PC-9 (cell line): ENCODE measurements around the gene HGS. TPM values are rescaled to one million over a fixed set of nuclear protein-coding genes. Genes with fewer than 3 reads are reported as not detected.

Experiments used
- BruUV-seq: library from RNA; stranded (reverse); fragments of 400-500 nt; replicated peaks from 2 replicates; lab custom pipeline; 2021; lab: Mats Ljungman, UMichigan
- CTCF ChIA-PET: fragments of 300-600 bp; sonication (Branson Sonifier 250); formaldehyde crosslinking; loops from one replicate; lab custom pipeline; 2022; ENCODE audit warnings: antibody characterized with exemption; lab: Charles Lee
- POLR2A ChIA-PET: fragments of 300-600 bp; sonication (Branson Sonifier 250); formaldehyde crosslinking; loops from one replicate; lab custom pipeline; 2022; ENCODE audit warnings: antibody characterized with exemption; ENCODE audit not compliant: unreplicated experiment; lab: Charles Lee
- DNase-seq, 2 experiments: peaks; one replicate each; pipeline versions ENCODE4 v3.0.0 to v3.0.0-alpha.2; 2015 to 2022; ENCODE audit warnings: mixed read lengths in 1 of 2
- H2AFZ ChIP-seq: fragments of 200-600 bp; sonication (generic); 2 replicates; pipeline ENCODE4 v1.8.1; 2017; ENCODE audit warnings: antibody characterized with exemption
- H3F3A ChIP-seq: fragments of 200-600 bp; sonication (generic); 2 replicates; pipeline ENCODE4 v1.8.1; 2017; ENCODE audit warnings: antibody characterized with exemption, mild to moderate bottlenecking, low read depth; ENCODE audit not compliant: insufficient read depth
- H3K27ac ChIP-seq: fragments of 200-600 bp; sonication (generic); 2 replicates; pipeline ENCODE4 v1.6.1; 2016; ENCODE audit warnings: mixed run types
- H3K27me3 ChIP-seq: fragments of 200-600 bp; sonication (generic); 2 replicates; pipeline ENCODE4 v1.6.1; 2016; ENCODE audit warnings: low read depth, mixed run types; ENCODE audit not compliant: insufficient read depth
- H3K36me3 ChIP-seq: fragments of 200-600 bp; sonication (generic); 2 replicates; pipeline ENCODE4 v1.6.1; 2016; ENCODE audit warnings: low read depth, mixed run types
- H3K4me1 ChIP-seq: fragments of 200-600 bp; sonication (generic); replicated peaks from 2 replicates; pipeline ENCODE4 v1.6.1; 2016; ENCODE audit warnings: mixed run types; ENCODE audit not compliant: insufficient read depth
- H3K4me2 ChIP-seq: fragments of 200-600 bp; sonication (generic); 2 replicates; pipeline ENCODE4 v1.6.1; 2017; ENCODE audit warnings: mixed run types
- H3K4me3 ChIP-seq: fragments of 200-600 bp; sonication (generic); 2 replicates; pipeline ENCODE4 v1.6.1; 2016; ENCODE audit warnings: mixed run types
- H3K79me2 ChIP-seq: fragments of 200-600 bp; sonication (generic); 2 replicates; pipeline ENCODE4 v1.6.1; 2017; ENCODE audit warnings: low read depth, mixed run types
- H3K9me2 ChIP-seq: fragments of 200-600 bp; sonication (generic); 2 replicates; pipeline ENCODE4 v1.8.1; 2017; ENCODE audit warnings: mild to moderate bottlenecking; ENCODE audit not compliant: insufficient read depth
- H3K9me3 ChIP-seq: fragments of 200-600 bp; sonication (generic); 2 replicates; pipeline ENCODE4 v1.8.1; 2016; ENCODE audit warnings: low read depth; ENCODE audit not compliant: insufficient read depth
- H4K20me1 ChIP-seq: fragments of 200-600 bp; sonication (generic); 2 replicates; pipeline ENCODE4 v1.8.1; 2017; ENCODE audit not compliant: insufficient read depth
- EZH2 ChIP-seq: fragments of 200-600 bp; sonication (generic); IDR thresholded peaks from 2 replicates; pipeline ENCODE4 v1.8.0; 2017; ENCODE audit warnings: antibody characterized with exemption, low read depth
- intact Hi-C: fragments of 100-400 bp; cut with micrococcal nuclease; formaldehyde crosslinking; loops from one replicate; pipeline ENCODE4 v1.10.0; 2022; ENCODE audit not compliant: unreplicated experiment
- total RNA-seq: library from RNA; stranded (reverse); gene quantifications from 2 replicates; pipeline ENCODE4 v1.2.3, GENCODE V29; 2021
- TF ChIP-seq, protein P1 (sequence below): fragments of 200-600 bp; sonication (generic); conservative IDR thresholded peaks from 2 replicates; pipeline ENCODE4 v1.6.1; 2017; ENCODE audit warnings: mixed run types, antibody characterized with exemption, mild to moderate bottlenecking, moderate library complexity

Gene HGS
- total RNA-seq, 1 experiment from 2014 or later: 166 TPM

DNA sequence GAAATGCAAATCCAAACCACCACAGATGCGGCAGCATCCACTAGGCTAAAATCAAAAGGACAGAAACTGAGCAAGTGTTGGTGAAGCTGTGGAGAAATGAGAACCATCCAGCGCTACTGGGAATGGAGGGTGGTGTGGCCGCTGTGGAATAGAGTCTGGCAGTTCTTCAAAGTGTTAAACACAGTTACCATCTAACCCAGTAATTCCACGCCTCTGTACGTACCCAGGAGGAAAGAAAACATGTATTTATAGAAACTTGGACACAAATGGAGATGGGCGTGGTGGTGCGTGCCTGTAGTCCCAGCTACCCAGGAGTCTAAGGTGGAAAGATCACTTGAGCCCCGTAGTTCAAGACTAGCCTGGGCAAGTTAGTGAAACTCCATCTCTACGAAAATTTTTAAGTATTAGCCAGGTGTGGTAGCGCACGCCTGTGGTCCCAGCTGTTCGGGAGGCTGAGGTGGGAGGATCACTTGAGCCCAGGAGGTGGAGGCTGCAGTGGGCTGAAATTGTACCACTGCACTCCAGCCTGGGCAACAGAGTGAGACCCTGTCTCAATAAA lies 39.9 kb downstream of the HGS start:
- H4K20me1 ChIP-seq: no peaks in the 10 kb centered on the region
- H3K79me2 ChIP-seq: no peaks in the 10 kb centered on the region
- no peak overlapping the region for H2AFZ ChIP-seq
- H3K4me1 ChIP-seq: peaks cover 32% of the 10 kb centered on the region
- peaks cover 31% of the 10 kb centered on the region; the same call in 1 of the 2 replicates for H3F3A ChIP-seq
- H3K9me2 ChIP-seq: no peaks in the 10 kb centered on the region
- peak overlapping the region; percentile 70; the same call in 1 of the 2 replicates for H3K4me2 ChIP-seq
- intact Hi-C loops: no loop called here
- no peaks in the 10 kb centered on the region for H3K27me3 ChIP-seq
- 0 out of 2 replicates have a peak overlapping the region, but pooled peaks have one; percentile 68 for H3K27ac ChIP-seq
- DNase-seq: no peak
- CTCF ChIA-PET: interaction anchor here (0.6 kb wide), 1 partner anchor 138 kb away, joined by 3 read pairs; no protein-coding TSS in a partner anchor
- no peaks in the 10 kb centered on the region for H3K36me3 ChIP-seq
- no peak overlapping the region for H3K4me3 ChIP-seq
- no TSS peak for BruUV-seq
- POLR2A ChIA-PET: no interaction called here
- no peaks in the 10 kb centered on the region for H3K9me3 ChIP-seq
- TF ChIP-seq, protein P1, sequence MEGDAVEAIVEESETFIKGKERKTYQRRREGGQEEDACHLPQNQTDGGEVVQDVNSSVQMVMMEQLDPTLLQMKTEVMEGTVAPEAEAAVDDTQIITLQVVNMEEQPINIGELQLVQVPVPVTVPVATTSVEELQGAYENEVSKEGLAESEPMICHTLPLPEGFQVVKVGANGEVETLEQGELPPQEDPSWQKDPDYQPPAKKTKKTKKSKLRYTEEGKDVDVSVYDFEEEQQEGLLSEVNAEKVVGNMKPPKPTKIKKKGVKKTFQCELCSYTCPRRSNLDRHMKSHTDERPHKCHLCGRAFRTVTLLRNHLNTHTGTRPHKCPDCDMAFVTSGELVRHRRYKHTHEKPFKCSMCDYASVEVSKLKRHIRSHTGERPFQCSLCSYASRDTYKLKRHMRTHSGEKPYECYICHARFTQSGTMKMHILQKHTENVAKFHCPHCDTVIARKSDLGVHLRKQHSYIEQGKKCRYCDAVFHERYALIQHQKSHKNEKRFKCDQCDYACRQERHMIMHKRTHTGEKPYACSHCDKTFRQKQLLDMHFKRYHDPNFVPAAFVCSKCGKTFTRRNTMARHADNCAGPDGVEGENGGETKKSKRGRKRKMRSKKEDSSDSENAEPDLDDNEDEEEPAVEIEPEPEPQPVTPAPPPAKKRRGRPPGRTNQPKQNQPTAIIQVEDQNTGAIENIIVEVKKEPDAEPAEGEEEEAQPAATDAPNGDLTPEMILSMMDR: no peak
- TF ChIP-seq EZH2: no peak

DNA sequence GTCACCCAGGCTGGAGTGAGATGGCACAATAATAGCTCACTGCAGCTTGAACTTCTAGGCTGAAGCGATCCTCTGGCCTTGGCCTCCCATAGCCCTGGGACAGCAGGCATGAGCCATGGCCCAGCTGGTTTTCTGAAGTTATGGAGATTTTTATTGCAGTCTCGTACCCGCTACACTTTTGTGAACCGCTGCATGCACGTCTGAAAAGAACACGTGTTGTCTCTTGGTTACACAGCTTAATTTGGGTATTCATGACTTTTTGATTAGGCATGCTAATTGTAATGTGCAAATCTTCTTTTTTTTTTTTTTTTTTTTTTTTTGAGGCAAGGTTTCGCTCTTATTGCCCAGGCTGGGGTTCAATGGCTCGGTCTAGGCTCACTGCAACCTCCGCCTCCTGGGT lies 41.6 kb downstream of the HGS start:
- H3F3A ChIP-seq: peaks cover 26% of the 10 kb centered on the region; the same call in 1 of the 2 replicates
- CTCF ChIA-PET: interaction anchor here (0.5 kb wide), 1 partner anchor 20 kb away, joined by 12 read pairs; no protein-coding TSS in a partner anchor
- TF ChIP-seq, protein P1: no peak
- no peak for TF ChIP-seq EZH2
- H3K27ac ChIP-seq: no peak overlapping the region
- H3K4me1 ChIP-seq: peaks cover 32% of the 10 kb centered on the region
- DNase-seq: no peak
- H3K79me2 ChIP-seq: no peaks in the 10 kb centered on the region
- no peak overlapping the region for H3K4me2 ChIP-seq
- H3K27me3 ChIP-seq: no peaks in the 10 kb centered on the region
- POLR2A ChIA-PET: interaction anchor here (0.6 kb wide), 2 partner anchors 44 to 206 kb away, joined by 4 to 7 read pairs; no protein-coding TSS in a partner anchor
- no peaks in the 10 kb centered on the region for H3K9me3 ChIP-seq
- H3K4me3 ChIP-seq: no peak overlapping the region
- intact Hi-C loops: no loop called here
- H3K9me2 ChIP-seq: no peaks in the 10 kb centered on the region
- no peak overlapping the region for H2AFZ ChIP-seq
- H4K20me1 ChIP-seq: no peaks in the 10 kb centered on the region
- no TSS peak for BruUV-seq
- H3K36me3 ChIP-seq: no peaks in the 10 kb centered on the region

DNA sequence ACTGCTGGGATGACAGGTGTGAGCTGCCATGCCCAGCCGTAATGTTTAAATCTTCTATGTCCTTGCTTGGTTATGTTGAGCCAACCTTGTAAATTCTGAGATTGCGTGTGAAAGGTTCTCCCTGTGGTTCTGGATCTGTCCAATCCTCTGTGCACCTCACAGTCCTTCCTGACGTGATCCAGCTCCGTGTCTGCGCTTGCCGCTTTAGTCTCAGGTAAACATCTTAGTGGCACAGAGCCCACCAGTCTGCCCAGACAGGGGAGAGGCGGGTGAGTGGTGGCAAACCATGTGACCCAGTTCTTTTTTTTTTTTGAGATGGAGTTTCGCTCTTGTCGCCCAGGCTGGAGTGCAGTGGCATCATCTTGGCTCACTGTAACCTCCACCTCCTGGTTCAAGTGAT lies 42.2 kb downstream of the HGS start:
- Histone ChIP-seq H3K79me2 (no peaks in the 10 kb centered on the region), H2AFZ (no peak overlapping the region), H3K4me3 (no peak overlapping the region), H4K20me1 (no peaks in the 10 kb centered on the region), H3K4me2 (no peak overlapping the region), H3K9me2 (no peaks in the 10 kb centered on the region), H3K9me3 (no peaks in the 10 kb centered on the region), H3K27ac (no peak overlapping the region), H3K4me1 (peaks cover 32% of the 10 kb centered on the region), H3K27me3 (no peaks in the 10 kb centered on the region), H3K36me3 (no peaks in the 10 kb centered on the region), H3F3A (peaks cover 23% of the 10 kb centered on the region; the same call in 1 of the 2 replicates)
- POLR2A ChIA-PET: interaction anchor here (0.6 kb wide), 1 partner anchor 44 kb away, joined by 7 read pairs; no protein-coding TSS in a partner anchor
- CTCF ChIA-PET: no interaction called here
- no peak for DNase-seq
- TF ChIP-seq, protein P1: no peak
- TF ChIP-seq EZH2: no peak
- BruUV-seq: no TSS peak
- intact Hi-C loops: no loop called here
